Panc1 (cell line): Measurements from ENCODE around the gene ARHGEF10L. TPM values are rescaled to one million over a fixed set of nuclear protein-coding genes. Genes with fewer than 3 reads are reported as not detected.

Source experiments
- ATAC-seq: fragments of 200-7000 bp; cut with Tn5 transposase; 2 replicates; pipeline ENCODE4 v1.9.1; 2020; ENCODE audit warnings: mild to moderate bottlenecking, moderate library complexity
- BruUV-seq: library from RNA; stranded (reverse); fragments of 400-500 nt; replicated peaks from 2 replicates; lab custom pipeline; 2021; lab: Mats Ljungman, UMichigan
- CTCF ChIA-PET: fragments of 300-600 bp; sonication (Branson Sonifier 250); formaldehyde crosslinking; loops from one replicate; lab custom pipeline; 2022; ENCODE audit warnings: antibody characterized with exemption; lab: Charles Lee
- POLR2A ChIA-PET: fragments of 300-600 bp; sonication (Branson Sonifier 250); formaldehyde crosslinking; loops from one replicate; lab custom pipeline; 2022; ENCODE audit warnings: antibody characterized with exemption; lab: Charles Lee
- DNase-seq: peaks from one replicate; pipeline ENCODE4 v3.0.0-alpha.2; 2010; ENCODE audit warnings: low read depth, low spot score
- H3K27ac ChIP-seq: 2 replicates; pipeline ENCODE4 v1.5.1; 2011; ENCODE audit warnings: mild to moderate bottlenecking, low read length, inconsistent platforms
- H3K27me3 ChIP-seq: fragments of 200-500 bp; sonication (Bioruptor generic); 2 replicates; pipeline ENCODE4 v1.6.0; 2014; ENCODE audit warnings: low read length, inconsistent platforms; ENCODE audit not compliant: control insufficient read depth, insufficient read depth
- H3K36me3 ChIP-seq: fragments of 200-500 bp; sonication (Bioruptor generic); 2 replicates; pipeline ENCODE4 v1.5.1; 2014; ENCODE audit warnings: inconsistent platforms, mild to moderate bottlenecking, low read length, moderate library complexity; ENCODE audit not compliant: control insufficient read depth, insufficient read depth
- H3K4me1 ChIP-seq: 2 replicates; pipeline ENCODE4 v1.5.1; 2011; ENCODE audit warnings: inconsistent platforms, mild to moderate bottlenecking, low read length, moderate library complexity; ENCODE audit not compliant: control insufficient read depth, insufficient read depth
- H3K4me3 ChIP-seq, 2 experiments: 2 replicates each; pipeline ENCODE4 v1.5.1; 2011 to 2012; ENCODE audit warnings: low read depth in 2 of 2, low read length in 2 of 2, mild to moderate bottlenecking in 2 of 2, inconsistent platforms in 1 of 2, moderate library complexity in 1 of 2
- H3K9me3 ChIP-seq: fragments of 200-500 bp; sonication (Bioruptor generic); 2 replicates; pipeline ENCODE4 v1.5.1; 2014; ENCODE audit warnings: low read depth, mild to moderate bottlenecking, inconsistent platforms, low read length, moderate library complexity; ENCODE audit not compliant: control insufficient read depth, insufficient read depth
- CTCF ChIP-seq: fragments of 450-650 bp; IDR thresholded peaks from 2 replicates; pipeline ENCODE4 v1.5.1; 2017; ENCODE audit warnings: mild to moderate bottlenecking
- POLR2AphosphoS5 ChIP-seq: IDR thresholded peaks from 2 replicates; pipeline ENCODE4 v1.6.1; 2012; ENCODE audit warnings: mild to moderate bottlenecking, low read depth, low read length, moderate library complexity
- REST ChIP-seq, 2 experiments: IDR thresholded peaks; 2 replicates each; pipeline ENCODE4 v1.6.1; 2011 to 2012; ENCODE audit warnings: low read depth in 2 of 2, control low read depth in 1 of 2, low read length in 1 of 2, mild to moderate bottlenecking in 1 of 2, moderate library complexity in 1 of 2; ENCODE audit not compliant: insufficient read depth in 1 of 2
- SIN3A ChIP-seq: IDR thresholded peaks from 2 replicates; pipeline ENCODE4 v1.6.1; 2012; ENCODE audit warnings: low read depth, mild to moderate bottlenecking, low read length, moderate library complexity, borderline replicate concordance; ENCODE audit not compliant: insufficient read depth
- TCF7L2 ChIP-seq: IDR thresholded peaks from 2 replicates; pipeline ENCODE4 v1.6.1; 2011; ENCODE audit warnings: mild to moderate bottlenecking, low read depth, low read length, inconsistent platforms
- in situ Hi-C: cut with HindIII; loops from 2 replicates; pipeline ENCODE4 v1.10.0; 2016; ENCODE audit warnings: low sequenced_read_pairs, low pct_unique_long_range_greater_than_20kb
- intact Hi-C: fragments of 100-400 bp; cut with micrococcal nuclease; formaldehyde crosslinking; loops from one replicate; pipeline ENCODE4 v1.10.0; 2022; ENCODE audit not compliant: unreplicated experiment
- total RNA-seq: library from RNA; stranded (reverse); gene quantifications from one replicate; pipeline ENCODE4 v1.2.1, GENCODE V29; 2021; ENCODE audit not compliant: unreplicated experiment

Gene ARHGEF10L
- total RNA-seq, 1 experiment from 2014 or later = 5.9 TPM

DNA sequence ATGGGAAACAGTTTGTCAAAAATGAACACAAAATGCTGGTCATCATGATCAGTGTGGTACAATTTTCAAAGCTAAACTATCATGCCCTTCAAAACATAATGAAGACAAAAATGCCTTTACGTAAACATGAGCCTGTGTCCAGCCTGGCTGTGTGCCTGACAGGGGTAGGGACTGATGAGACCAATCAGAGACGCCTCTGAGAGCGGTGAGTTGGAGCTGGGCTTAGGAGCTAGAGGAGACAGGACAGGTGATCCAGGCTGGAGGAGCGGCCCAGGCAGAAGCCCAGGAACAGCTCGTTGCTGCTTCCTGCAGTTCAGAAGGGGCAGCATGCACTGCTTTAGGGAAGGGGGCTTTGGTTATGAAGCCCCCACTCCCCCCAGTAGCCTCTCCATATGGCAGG, 70.0 kb downstream of the ARHGEF10L start:
- Histone ChIP-seq H3K4me3 (no peak overlapping the region), H3K9me3 (no peaks in the 10 kb centered on the region), H3K27ac (no peak overlapping the region), H3K27me3 (no peaks in the 10 kb centered on the region), H3K4me1 (no peaks in the 10 kb centered on the region), H3K36me3 (no peaks in the 10 kb centered on the region)
- ChIA-PET POLR2A (no interaction called here), CTCF (no interaction called here)
- BruUV-seq = no TSS peak
- TF ChIP-seq POLR2AphosphoS5 = no peak
- no peak for TF ChIP-seq TCF7L2
- no peak for TF ChIP-seq REST (IDR thresholded peaks at IDR 0.05; ENCODE audit: insufficient read depth in 1 of 2, low read depth in 2 of 2, low read length in 1 of 2)
- no peak for TF ChIP-seq CTCF
- TF ChIP-seq SIN3A = no peak
- in situ Hi-C loops = no loop called here
- ATAC-seq (no peak), DNase-seq (no peak)
- intact Hi-C loops = no loop called here

GRCh38 chr1:17610085-17610484, 70.6 kb downstream of the ARHGEF10L start:
- H3K36me3 ChIP-seq = no peaks in the 10 kb centered on the region
- no TSS peak for BruUV-seq
- no peaks in the 10 kb centered on the region for H3K9me3 ChIP-seq
- intact Hi-C loops = no loop called here
- no peak overlapping the region for H3K4me3 ChIP-seq
- no peaks in the 10 kb centered on the region for H3K27me3 ChIP-seq
- ATAC-seq (no peak), DNase-seq (no peak)
- no peaks in the 10 kb centered on the region for H3K4me1 ChIP-seq
- POLR2A ChIA-PET = no interaction called here
- in situ Hi-C loops = no loop called here
- TF ChIP-seq POLR2AphosphoS5 = no peak
- no peak for TF ChIP-seq CTCF
- TF ChIP-seq REST (IDR thresholded peaks at IDR 0.05; ENCODE audit: insufficient read depth in 1 of 2, low read depth in 2 of 2, low read length in 1 of 2) = no peak
- TF ChIP-seq TCF7L2 = no peak
- TF ChIP-seq SIN3A = no peak
- H3K27ac ChIP-seq = no peak overlapping the region
- CTCF ChIA-PET = no interaction called here
